GM19025 (cell line): Measurements from ENCODE around the gene SLC17A9.

Experiments
- ATAC-seq: cut with Tn5 transposase; IDR thresholded peaks from one replicate; pipeline ENCODE4 v1.9.1; 2021; ENCODE audit warnings: mild to moderate bottlenecking, low read depth, moderate library complexity; ENCODE audit not compliant: unreplicated experiment

The SLC17A9 gene

DNA sequence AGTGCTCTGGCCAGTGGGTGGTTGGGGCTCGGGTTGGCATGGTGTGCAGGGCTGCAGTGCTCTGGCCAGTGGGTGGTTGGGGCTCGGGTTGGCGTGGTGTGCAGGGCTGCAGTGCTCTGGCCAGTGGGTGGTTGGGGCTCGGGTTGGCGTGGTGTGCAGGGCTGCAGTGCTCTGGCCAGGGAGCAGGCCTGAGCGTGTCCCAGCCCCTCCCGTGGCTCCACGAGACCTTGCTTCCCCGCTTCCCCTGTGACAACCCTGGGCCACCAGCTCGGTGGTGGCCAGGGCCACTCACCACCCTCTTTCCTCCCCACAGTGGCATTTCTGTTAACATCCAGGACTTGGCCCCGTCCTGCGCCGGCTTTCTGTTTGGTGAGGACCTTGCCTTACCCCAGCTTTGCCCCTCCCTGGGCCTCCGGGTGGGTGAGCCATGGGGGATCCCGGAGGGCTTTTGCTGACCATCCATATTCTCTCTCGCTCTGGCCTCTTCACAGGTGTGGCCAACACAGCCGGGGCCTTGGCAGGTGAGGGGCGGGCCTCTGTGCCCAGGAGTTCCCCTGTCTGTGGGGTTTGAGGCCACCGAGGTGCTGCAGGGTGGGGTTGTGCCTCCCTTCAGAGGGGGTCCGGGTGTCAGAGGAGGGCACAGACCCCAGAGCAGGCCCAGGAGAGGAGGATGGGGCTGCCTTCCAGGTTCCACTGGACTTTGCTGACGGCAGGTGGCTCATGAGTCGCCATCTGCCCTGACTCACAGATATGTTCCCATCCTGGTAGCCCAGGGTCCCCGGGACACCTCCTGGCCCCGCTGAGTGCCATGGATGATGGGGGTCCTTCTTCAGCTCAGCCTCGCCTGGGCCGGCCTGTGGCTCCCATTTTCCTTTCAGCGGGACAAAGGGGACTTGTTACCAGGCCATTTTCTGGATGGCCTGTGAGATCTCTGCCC, 14.0 kb downstream of the SLC17A9 start:
- ATAC-seq, result no peak

GRCh38 chr20:62967149-62967501, 14.6 kb downstream of the SLC17A9 start:
- ATAC-seq, result no peak

GRCh38 chr20:62967628-62968351, 15.3 kb downstream of the SLC17A9 start:
- no peak for ATAC-seq

DNA sequence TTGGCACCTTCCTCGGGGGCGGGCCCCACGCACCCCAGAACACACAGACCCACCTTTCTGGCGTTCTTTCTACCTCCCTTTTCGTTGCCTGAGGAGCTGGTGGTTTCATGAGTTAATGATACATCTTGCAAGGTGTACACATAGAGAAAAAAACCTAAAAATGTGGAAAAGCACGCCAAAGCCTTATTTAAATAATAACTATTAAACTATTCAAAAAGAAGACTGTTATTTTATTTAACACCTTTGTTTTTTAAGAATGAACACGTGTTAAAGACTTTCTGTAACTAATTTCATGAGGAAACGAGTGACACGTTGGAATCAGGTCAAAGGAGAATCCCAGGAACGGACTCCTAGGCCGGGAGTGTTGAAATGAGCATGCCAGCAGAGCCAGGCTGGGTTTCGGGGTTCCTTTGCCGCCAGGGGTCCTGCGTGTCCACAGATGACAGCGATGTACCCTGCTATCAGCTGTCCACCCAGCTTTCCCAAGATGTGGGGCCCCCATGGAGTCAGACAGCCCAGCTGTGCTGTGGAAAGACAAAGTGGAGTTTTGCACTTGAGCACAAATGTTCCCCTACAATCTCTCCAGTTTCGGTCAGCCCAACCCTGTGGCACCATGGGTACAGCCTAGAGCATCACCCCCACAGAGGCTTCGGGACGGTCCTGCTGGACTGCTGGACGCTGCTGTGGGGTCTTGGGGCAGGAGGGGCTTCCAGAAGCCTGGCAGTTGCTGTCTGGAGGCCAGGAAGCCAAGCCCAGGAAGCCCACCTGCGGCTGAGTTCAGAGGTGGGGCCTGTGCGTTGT, 16.1 kb downstream of the SLC17A9 start:
- ATAC-seq, result no peak

- no peak for ATAC-seq
Measured at GRCh38 chr20:62969179-62969760, 16.8 kb downstream of the SLC17A9 start.

- no peak for ATAC-seq
Measured at GRCh38 chr20:62969939-62970306, 17.4 kb downstream of the SLC17A9 start.

GRCh38 chr20:62970307-62971210, 18.1 kb downstream of the SLC17A9 start:
- ATAC-seq, result no peak

GRCh38 chr20:62971211-62971949, 18.9 kb downstream of the SLC17A9 start:
- ATAC-seq, result no peak

DNA sequence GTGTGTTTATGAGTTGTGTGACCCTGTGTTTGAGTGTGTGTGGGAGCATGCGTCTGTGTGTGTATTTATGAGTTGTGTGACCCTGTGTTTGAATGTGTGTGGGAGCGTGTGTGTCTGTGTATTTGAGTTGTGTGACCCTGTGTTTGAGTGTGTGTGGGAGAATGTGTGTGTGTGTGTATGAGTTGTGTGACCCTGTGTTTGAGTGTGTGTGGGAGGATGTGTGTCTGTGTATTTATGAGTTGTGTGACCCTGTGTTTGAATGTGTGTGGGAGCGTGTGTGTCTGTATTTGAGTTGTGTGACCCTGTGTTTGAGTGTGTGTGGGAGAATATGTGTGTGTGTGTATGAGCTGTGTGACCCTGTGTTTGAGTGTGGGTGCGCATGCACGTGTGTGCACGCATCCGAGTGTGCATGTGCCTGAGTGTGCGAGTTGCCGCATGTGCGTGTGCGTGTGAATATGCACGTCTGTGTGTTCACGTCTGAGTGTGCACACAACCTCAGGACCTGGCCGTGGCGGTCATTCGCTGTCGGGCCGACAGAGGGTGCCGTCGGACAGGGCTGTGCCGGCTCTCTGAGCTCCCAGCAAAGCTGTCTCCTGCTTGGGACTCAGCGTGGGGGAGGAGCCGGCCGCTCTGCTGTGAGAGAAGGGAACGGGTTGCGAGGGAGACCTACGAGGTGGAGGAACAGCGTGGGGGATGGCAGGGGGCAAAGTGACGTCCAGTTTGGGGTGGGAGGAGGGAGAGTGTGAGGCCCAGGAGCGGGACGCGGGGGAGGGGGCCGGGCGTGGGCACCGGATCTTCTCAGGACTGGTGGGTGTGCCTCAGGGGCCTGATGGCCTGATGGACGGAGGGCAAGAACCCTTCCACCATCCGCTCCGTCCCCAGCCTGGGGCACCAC, 19.7 kb downstream of the SLC17A9 start:
- ATAC-seq, result no peak

DNA sequence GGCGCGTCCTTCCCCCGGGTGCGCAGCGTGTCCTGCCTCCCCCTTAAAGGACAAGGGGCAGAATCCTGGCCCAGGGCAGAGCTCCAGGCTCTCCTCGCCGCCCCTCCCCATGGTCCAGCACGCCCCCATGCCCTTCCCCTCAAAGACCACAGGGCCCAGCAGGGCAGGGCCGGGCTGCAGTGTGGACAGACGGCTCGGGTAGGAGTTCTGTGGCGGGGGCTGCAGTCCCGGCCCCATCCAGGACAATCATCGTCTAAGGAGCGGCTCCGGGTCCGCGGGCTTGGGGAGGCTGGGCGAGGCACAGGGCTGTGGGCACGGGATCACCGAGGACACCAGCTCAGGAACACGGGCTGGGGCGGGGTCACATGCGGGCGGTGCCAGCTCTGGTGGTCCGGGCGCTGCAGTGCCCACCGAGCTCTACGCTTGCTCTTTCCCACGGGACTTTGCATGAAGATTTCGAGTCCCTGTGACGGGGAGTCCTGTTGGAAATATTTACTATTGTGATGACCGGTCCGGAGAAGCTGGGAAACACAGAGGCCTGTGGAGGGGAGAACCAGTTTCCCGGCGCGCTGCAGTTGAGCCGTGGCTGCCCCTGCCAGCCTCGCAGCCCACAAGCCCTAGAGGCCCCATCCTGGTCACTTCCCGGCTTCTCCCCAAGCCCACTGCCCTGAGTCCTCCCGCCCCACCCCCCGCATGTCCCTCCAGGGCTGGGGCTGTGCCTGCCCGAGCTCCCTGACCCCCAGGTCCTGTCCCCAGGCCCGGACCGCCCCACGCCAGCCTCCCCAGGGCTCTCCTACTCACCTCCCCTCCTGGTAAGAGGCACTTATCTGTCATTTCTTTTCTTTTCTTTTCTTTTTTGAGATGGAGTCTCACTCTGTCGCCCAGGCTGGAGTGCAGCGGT, 20.6 kb downstream of the SLC17A9 start:
- ATAC-seq, result no peak

- no peak for ATAC-seq
Measured at GRCh38 chr20:62975251-62975760, 22.8 kb downstream of the SLC17A9 start.

- ATAC-seq, result no peak
Measured at GRCh38 chr20:62975812-62976508, 23.5 kb downstream of the SLC17A9 start.

DNA sequence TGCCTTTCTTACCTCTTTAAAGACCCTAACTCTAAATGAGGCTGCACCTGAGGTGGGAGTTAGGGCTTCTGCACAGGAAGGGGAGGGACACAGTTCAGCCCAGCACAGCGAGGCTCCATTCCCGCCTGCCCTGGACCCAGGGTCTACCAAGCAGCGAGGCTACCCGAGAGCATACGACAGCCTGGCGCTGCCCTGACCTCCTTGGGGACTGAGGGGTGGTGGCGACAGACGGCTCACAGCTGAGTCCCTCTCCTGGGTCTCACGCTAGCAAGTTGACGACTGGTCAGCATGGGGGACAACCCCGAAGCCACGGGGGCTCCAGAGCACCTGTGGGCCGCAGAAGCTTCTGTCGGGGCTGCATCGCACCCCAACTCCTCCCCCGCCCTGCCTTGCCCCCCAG, 24.4 kb downstream of the SLC17A9 start:
- no peak for ATAC-seq

DNA sequence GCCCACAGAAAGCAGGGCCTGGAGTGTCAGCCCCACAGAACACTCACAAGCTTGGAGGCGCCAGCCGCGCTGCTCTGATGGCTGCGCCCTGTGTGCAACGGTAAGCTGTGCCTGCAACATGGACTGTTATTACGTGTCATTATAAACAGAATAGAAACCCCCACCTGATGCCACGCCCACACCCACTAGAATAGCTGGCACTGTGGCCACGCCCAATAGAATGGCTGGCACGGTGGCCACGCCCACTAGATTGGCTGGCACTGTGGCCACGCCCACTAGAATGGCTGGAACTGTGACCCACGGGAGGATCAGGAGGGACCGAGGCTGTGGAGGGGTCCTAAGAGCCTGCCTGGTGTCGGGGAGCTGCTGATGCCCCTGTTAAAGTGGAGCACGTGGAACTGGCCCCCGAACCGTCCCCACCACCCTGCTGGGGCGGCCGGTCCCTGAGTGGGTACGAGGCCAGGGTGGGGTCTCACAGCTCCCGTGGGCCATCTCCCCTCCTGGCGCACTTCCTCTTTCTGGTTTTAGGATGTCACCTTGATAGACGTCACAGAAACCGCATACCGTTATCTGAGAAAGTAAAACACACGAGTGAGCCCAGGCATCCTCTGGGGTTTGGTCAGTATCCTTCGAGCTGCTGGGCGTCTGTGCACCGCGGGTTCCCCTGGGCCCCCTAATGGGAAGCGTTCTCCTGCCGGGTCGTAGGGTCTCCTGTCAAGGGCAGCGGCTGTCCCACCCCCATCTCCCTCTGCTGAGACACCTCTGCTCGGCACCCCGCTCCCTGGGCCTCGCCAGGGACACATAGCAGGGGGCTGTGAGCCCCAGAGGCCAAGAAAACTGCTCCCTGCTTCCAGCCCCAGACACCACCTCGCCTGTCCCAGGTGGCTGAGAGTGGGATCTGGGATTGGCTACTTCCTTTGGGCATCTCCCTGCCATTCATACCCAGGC, 25.4 kb downstream of the SLC17A9 start:
- ATAC-seq, result no peak

DNA sequence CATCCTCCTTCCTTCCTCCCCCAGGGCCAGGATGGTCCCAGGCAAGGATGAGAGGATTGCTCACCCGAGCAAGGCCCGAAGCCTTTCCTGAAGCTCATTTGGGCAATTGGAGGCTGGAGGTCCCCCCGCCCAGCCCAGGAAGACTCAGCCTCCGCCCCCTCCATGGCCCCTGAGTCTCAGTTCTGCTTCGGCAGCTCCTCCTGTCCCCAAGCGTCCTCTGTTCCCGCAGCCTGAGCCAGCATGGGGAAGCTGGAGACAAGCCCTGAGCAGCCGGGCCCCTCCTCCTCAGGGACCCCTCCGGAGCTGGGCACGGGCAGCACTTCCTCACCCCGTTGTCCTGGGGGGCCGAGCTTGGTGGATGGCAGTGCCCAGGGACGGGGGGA, 26.0 kb downstream of the SLC17A9 start:
- no peak for ATAC-seq
